NCI-H748 (cell line): Measurements from ENCODE around the gene PTPRE.

Source experiments
- DNase-seq: peaks from one replicate; lab custom pipeline; 2025; ENCODE audit not compliant: unreplicated experiment; lab: John Stamatoyannopoulos, UW

Gene PTPRE

GRCh38 chr10:127906548-127907377 is at the start of gene PTPRE:
PTPRE (plus strand) TSS chr10:127907103; CDS start chr10:128040882, 133,779 bp downstream.
- peak; percentile 58 for DNase-seq

- DNase-seq = no peak
Observed at GRCh38 chr10:127860592-127860991, 46.3 kb upstream of the PTPRE start.

- no peak for DNase-seq
Observed at GRCh38 chr10:127863231-127863825, 43.6 kb upstream of the PTPRE start.

GRCh38 chr10:127866276-127867013 is 40.5 kb upstream of the PTPRE start:
- no peak for DNase-seq

- no peak for DNase-seq
Observed at GRCh38 chr10:127867805-127868204, 39.1 kb upstream of the PTPRE start.

GRCh38 chr10:127869329-127869728 is 37.6 kb upstream of the PTPRE start:
- DNase-seq = no peak

- DNase-seq = peak; percentile 43
Observed at GRCh38 chr10:127871631-127872010, 35.3 kb upstream of the PTPRE start.

GRCh38 chr10:127872011-127872761 is 34.7 kb upstream of the PTPRE start:
- no peak for DNase-seq

- no peak for DNase-seq
Observed at GRCh38 chr10:127872871-127873600, 33.9 kb upstream of the PTPRE start.

GRCh38 chr10:127873901-127874470 is 32.9 kb upstream of the PTPRE start:
- no peak for DNase-seq

GRCh38 chr10:127874671-127875448 is 32.0 kb upstream of the PTPRE start:
- no peak for DNase-seq

GRCh38 chr10:127875449-127875765 is 31.5 kb upstream of the PTPRE start:
- DNase-seq = no peak

- DNase-seq = no peak
Observed at GRCh38 chr10:127875916-127876315, 31.0 kb upstream of the PTPRE start.

- DNase-seq = no peak
Observed at GRCh38 chr10:127877116-127877515, 29.8 kb upstream of the PTPRE start.

GRCh38 chr10:127877699-127878098 is 29.2 kb upstream of the PTPRE start:
- no peak for DNase-seq

GRCh38 chr10:127878475-127879055 is 28.3 kb upstream of the PTPRE start:
- DNase-seq = no peak

GRCh38 chr10:127880557-127880956 is 26.3 kb upstream of the PTPRE start:
- DNase-seq = no peak

GRCh38 chr10:127881262-127881661 is 25.6 kb upstream of the PTPRE start:
- no peak for DNase-seq

- DNase-seq = no peak
Observed at GRCh38 chr10:127882391-127882790, 24.5 kb upstream of the PTPRE start.
